H1 (cell line): Measurements from ENCODE around the gene RAB30. TPM values are rescaled to one million over a fixed set of nuclear protein-coding genes. Genes with fewer than 3 reads are reported as not detected.

Experiments
- CTCF ChIA-PET: fragments of 300-600 bp; sonication (Branson Sonifier 250); formaldehyde crosslinking; loops from one replicate; lab custom pipeline; 2021; ENCODE audit not compliant: partially characterized antibody; lab: Charles Lee
- POLR2A ChIA-PET: fragments of 300-600 bp; sonication (Branson Sonifier 250); formaldehyde crosslinking; loops from one replicate; lab custom pipeline; 2021; ENCODE audit warnings: inconsistent platforms; ENCODE audit not compliant: partially characterized antibody; lab: Charles Lee
- DNase-seq, 2 experiments: peaks; one replicate each; pipeline versions ENCODE4 v3.0.0 to v3.0.0-alpha.2; 2010 to 2022; ENCODE audit warnings: low spot score in 2 of 2, low read depth in 1 of 2, mixed read lengths in 1 of 2
- FAIRE-seq: peaks from 2 replicates; lab custom pipeline; 2011; peaks lifted over from hg19 to GRCh38; lab: Jason Lieb, UNC
- H2AFZ ChIP-seq: 2 replicates; pipeline ENCODE4 v1.8.1; 2012; ENCODE audit warnings: low read length, inconsistent platforms
- H2AK5ac ChIP-seq: 2 replicates; pipeline ENCODE4 v1.6.1; 2013; ENCODE audit warnings: low read depth, low read length
- H2BK120ac ChIP-seq: replicated peaks from 2 replicates; pipeline ENCODE3; 2013; ENCODE audit warnings: low read depth, low read length, inconsistent platforms
- H2BK12ac ChIP-seq: 2 replicates; pipeline ENCODE4 v1.6.1; 2013; ENCODE audit warnings: low read depth, low read length
- H2BK15ac ChIP-seq: 2 replicates; pipeline ENCODE4 v1.6.1; 2013; ENCODE audit warnings: low read length
- H2BK20ac ChIP-seq: 2 replicates; pipeline ENCODE4 v1.6.1; 2013; ENCODE audit warnings: low read length
- H2BK5ac ChIP-seq: 2 replicates; pipeline ENCODE4 v1.6.1; 2013; ENCODE audit warnings: low read depth, low read length
- H3K14ac ChIP-seq: 2 replicates; pipeline ENCODE4 v1.6.1; 2013; ENCODE audit warnings: inconsistent platforms; ENCODE audit not compliant: insufficient read length
- H3K18ac ChIP-seq: 2 replicates; pipeline ENCODE4 v1.6.1; 2013; ENCODE audit warnings: low read length; ENCODE audit errors: extremely low read depth
- H3K23ac ChIP-seq: 2 replicates; pipeline ENCODE4 v1.6.1; 2013; ENCODE audit warnings: inconsistent platforms; ENCODE audit not compliant: insufficient read length
- H3K23me2 ChIP-seq: 2 replicates; pipeline ENCODE4 v1.6.1; 2013; ENCODE audit warnings: low read depth, low read length
- H3K27ac ChIP-seq: 2 replicates; pipeline ENCODE4 v1.6.1; 2011; ENCODE audit warnings: low read depth, low read length, inconsistent platforms
- H3K27me3 ChIP-seq, 4 experiments: replicated peaks in 1 of 4; 1 replicate in 1 of 4; 2 replicates in 3 of 4; pipeline versions ENCODE4 v1.6.1 to v1.8.1; 2011 to 2013; ENCODE audit warnings: low read length in 3 of 4, mild to moderate bottlenecking in 3 of 4, inconsistent platforms in 2 of 4, mixed read lengths in 2 of 4, moderate library complexity in 1 of 4; ENCODE audit not compliant: control insufficient read depth in 3 of 4, insufficient read depth in 3 of 4; ENCODE audit errors: extremely low read depth in 1 of 4
- H3K36me3 ChIP-seq, 4 experiments: 2 replicates each; pipeline versions ENCODE4 v1.6.1 to v1.8.1; 2011 to 2013; ENCODE audit warnings: mild to moderate bottlenecking in 4 of 4, low read length in 3 of 4, moderate library complexity in 2 of 4, control low read depth in 1 of 4, inconsistent platforms in 1 of 4; ENCODE audit not compliant: insufficient read depth in 4 of 4, control insufficient read depth in 2 of 4
- H3K4ac ChIP-seq: replicated peaks from 2 replicates; pipeline ENCODE3; 2013; ENCODE audit warnings: low read length, low read depth, mixed read lengths, inconsistent platforms; ENCODE audit not compliant: insufficient read length
- H3K4me1 ChIP-seq, 4 experiments: replicated peaks in 1 of 4; 1 replicate in 1 of 4; 2 replicates in 3 of 4; pipeline versions ENCODE4 v1.6.1 to v1.8.1; 2011 to 2013; ENCODE audit warnings: low read length in 3 of 4, inconsistent platforms in 2 of 4, mixed read lengths in 1 of 4; ENCODE audit not compliant: insufficient read depth in 4 of 4, control insufficient read depth in 3 of 4
- H3K4me2 ChIP-seq, 2 experiments: 2 replicates each; pipeline versions ENCODE4 v1.6.1 to v1.8.1; 2011 to 2013; ENCODE audit warnings: low read depth in 2 of 2, low read length in 2 of 2, control low read depth in 1 of 2, inconsistent platforms in 1 of 2, mild to moderate bottlenecking in 1 of 2; ENCODE audit not compliant: insufficient read depth in 1 of 2
- H3K4me3 ChIP-seq, 4 experiments: fragments of 200-600, 300-600 bp in 1 of 4; sonication (generic), shearing (Covaris generic), sonication (Bioruptor Twin) in 1 of 4; 2 replicates each; pipeline versions ENCODE4 v1.5.1 to v1.8.1; 2011 to 2016; ENCODE audit warnings: low read length in 4 of 4, low read depth in 3 of 4, control low read depth in 2 of 4, inconsistent platforms in 2 of 4, mild to moderate bottlenecking in 2 of 4, mixed read lengths in 1 of 4, moderate library complexity in 1 of 4; ENCODE audit not compliant: insufficient read depth in 2 of 4; ENCODE audit errors: extremely low read depth in 1 of 4
- H3K56ac ChIP-seq: replicated peaks from 2 replicates; pipeline ENCODE3; 2013; ENCODE audit warnings: low read depth, mild to moderate bottlenecking, mixed read lengths, low read length, inconsistent platforms; ENCODE audit not compliant: insufficient read length
- H3K79me1 ChIP-seq: 2 replicates; pipeline ENCODE4 v1.6.1; 2013; ENCODE audit warnings: low read depth, low read length, control low read depth
- H3K79me2 ChIP-seq, 2 experiments: 2 replicates each; pipeline versions ENCODE4 v1.6.1 to v1.8.1; 2012 to 2013; ENCODE audit warnings: low read length in 2 of 2, mild to moderate bottlenecking in 2 of 2, inconsistent platforms in 1 of 2; ENCODE audit not compliant: insufficient read depth in 2 of 2, control insufficient read depth in 1 of 2
- H3K9ac ChIP-seq, 4 experiments: replicated peaks in 1 of 4; 1 replicate in 1 of 4; 2 replicates in 3 of 4; pipeline versions ENCODE4 v1.6.1 to v1.8.1; 2011 to 2013; ENCODE audit warnings: low read depth in 3 of 4, low read length in 3 of 4, control low read depth in 2 of 4, mild to moderate bottlenecking in 2 of 4, moderate library complexity in 2 of 4, inconsistent platforms in 1 of 4; ENCODE audit errors: extremely low read depth in 1 of 4
- H3K9me3 ChIP-seq, 2 experiments: 2 replicates each; pipeline versions ENCODE4 v1.6.1 to v1.8.1; 2012 to 2013; ENCODE audit warnings: mild to moderate bottlenecking in 2 of 2, moderate library complexity in 2 of 2, control low read depth in 1 of 2, inconsistent platforms in 1 of 2, low read depth in 1 of 2, low read length in 1 of 2, mixed read lengths in 1 of 2; ENCODE audit not compliant: insufficient read depth in 2 of 2
- H4K20me1 ChIP-seq, 2 experiments: replicated peaks in 1 of 2; 2 replicates each; pipeline versions ENCODE3 to v1.8.1; 2011 to 2013; ENCODE audit warnings: inconsistent platforms in 2 of 2, low read length in 2 of 2, mild to moderate bottlenecking in 1 of 2; ENCODE audit not compliant: insufficient read depth in 2 of 2, control insufficient read depth in 1 of 2
- H4K5ac ChIP-seq: 2 replicates; pipeline ENCODE4 v1.6.1; 2013; ENCODE audit warnings: low read length, low read depth, mixed read lengths, inconsistent platforms; ENCODE audit not compliant: insufficient read length
- H4K8ac ChIP-seq: 2 replicates; pipeline ENCODE4 v1.8.0; 2013; ENCODE audit warnings: mild to moderate bottlenecking, moderate library complexity, low read length, inconsistent platforms; ENCODE audit not compliant: insufficient read depth; ENCODE audit errors: extremely low read depth
- H4K91ac ChIP-seq: replicated peaks from 2 replicates; pipeline ENCODE3; 2013; ENCODE audit warnings: low read length, mixed read lengths, inconsistent platforms; ENCODE audit not compliant: insufficient read length
- ATF3 ChIP-seq: IDR thresholded peaks from 2 replicates; pipeline ENCODE4 v1.6.1; 2011; ENCODE audit warnings: low read depth, mild to moderate bottlenecking, low read length; ENCODE audit not compliant: insufficient read depth
- CBX8 ChIP-seq: fragments of 300-800, 300-1000 bp; sonication (generic); IDR thresholded peaks from 2 replicates; pipeline ENCODE4 v1.7.1; 2016; ENCODE audit warnings: low read depth, low read length, borderline replicate concordance
- WGBS, 2 experiments: shearing (Covaris generic) in 1 of 2; methylation state at CpG; one replicate each; pipeline versions ENCODE4 v1.1.6 to v1.1.7; 2013 to 2015; ENCODE audit warnings: low lambda C conversion rate in 2 of 2, mixed read lengths in 2 of 2, inconsistent platforms in 1 of 2, low coverage in 1 of 2, missing lambda C conversion rate in 1 of 2; ENCODE audit not compliant: insufficient replicate concordance in 2 of 2, insufficient coverage in 1 of 2, insufficient read length in 1 of 2; ENCODE audit errors: extremely low coverage in 1 of 2, missing lambda C conversion rate in 1 of 2; 5-methylcytosine and 5-hydroxymethylcytosine counted together
- polyA plus RNA-seq, 7 experiments: library from polyadenylated mRNA; depleted of rRNA in 3 of 7; stranded (reverse) in 5 of 7; unstranded in 2 of 7; fragments of >200 nt in 5 of 7; fragments of 200-250 nt in 2 of 7; gene quantifications; 1 replicate in 5 of 7; 2 replicates in 1 of 7; 4 replicates in 1 of 7; pipeline versions ENCODE4 v1.2.1 to v1.2.3, GENCODE V29; 2011 to 2013; ENCODE audit warnings: missing spikeins in 2 of 7, mixed read lengths in 2 of 7
- total RNA-seq: library from RNA; stranded (reverse); fragmentation: NEBNext Ultra II Directional; extraction: Animal tissue kit (Norgen Biotek cat#: 25700); gene quantifications from 2 replicates; pipeline ENCODE4 v1.2.1, GENCODE V29; 2021

RAB30 gene
- total and polyA plus RNA-seq, 2 of the 8 experiments (the other 6 are each of a cell fraction or from before 2014, with no cell fraction given), result 1.6 to 11.7 TPM

- H3K4me3 ChIP-seq, result no peak overlapping the region
- WGBS, 2 experiments, result 79% methylated on average over 2 of the region's 2 CpGs; no CpG with 5 or more reads in 1 of the 2 experiments
- H2BK5ac ChIP-seq, result no peak overlapping the region
- H3K9ac ChIP-seq, result no peak overlapping the region
- TF ChIP-seq CBX8 (no peak), ATF3 (no peak)
- H2AK5ac ChIP-seq, result no peak overlapping the region
- no peak overlapping the region for H3K4ac ChIP-seq
- H2BK15ac ChIP-seq, result no peak overlapping the region
- no peak overlapping the region for H2AFZ ChIP-seq
- H4K91ac ChIP-seq, result no peak overlapping the region
- H2BK120ac ChIP-seq, result no peak overlapping the region
- H3K9me3 ChIP-seq, result no peaks in the 10 kb centered on the region
- CTCF ChIA-PET, result interaction anchor here (0.9 to 1.6 kb wide), 2 partner anchors 24 to 244 kb away, joined by 4 read pairs; no protein-coding TSS in a partner anchor
- H4K20me1 ChIP-seq, result no peaks in the 10 kb centered on the region
- no peak overlapping the region for H2BK12ac ChIP-seq
- H4K8ac ChIP-seq, result no peak overlapping the region
- no peaks in the 10 kb centered on the region for H3K79me1 ChIP-seq
- H3K36me3 ChIP-seq, result no peaks in the 10 kb centered on the region
- no peak overlapping the region for H3K27ac ChIP-seq
- H3K56ac ChIP-seq, result no peak overlapping the region
- H2BK20ac ChIP-seq, result no peak overlapping the region
- H3K4me1 ChIP-seq, result no peaks in the 10 kb centered on the region
- H3K27me3 ChIP-seq, result no peaks in the 10 kb centered on the region
- no peak overlapping the region for H3K4me2 ChIP-seq
- no peak overlapping the region for H3K18ac ChIP-seq
- H3K14ac ChIP-seq, result no peak overlapping the region
- POLR2A ChIA-PET, result interaction anchor here (1.2 kb wide), 1 partner anchor 13 kb away, joined by 4 read pairs; no protein-coding TSS in a partner anchor
- peaks cover 2% of the 10 kb centered on the region; the same call in 1 of the 2 replicates for H3K23me2 ChIP-seq
- DNase-seq (no peak), FAIRE-seq (no peak)
- H4K5ac ChIP-seq, result no peak overlapping the region
- no peak overlapping the region for H3K23ac ChIP-seq
- H3K79me2 ChIP-seq, result no peaks in the 10 kb centered on the region
Observed at GRCh38 chr11:82995235-82995634, 76.5 kb downstream of the RAB30 start.
